NCI-H1694 treated with DMSO at 0.1 percent for 48 hours (cell line): Measurements from ENCODE around the gene HNRNPCL4.
"Not testable (repeated sequence)": the region's sequence is repeated elsewhere in the genome, so short reads cannot be mapped to it uniquely, and the experiment has no call there.

ENCODE experiments used
- DNase-seq: peaks from one replicate; lab custom pipeline; 2025; lab: John Stamatoyannopoulos, UW

The HNRNPCL4 gene

DNA sequence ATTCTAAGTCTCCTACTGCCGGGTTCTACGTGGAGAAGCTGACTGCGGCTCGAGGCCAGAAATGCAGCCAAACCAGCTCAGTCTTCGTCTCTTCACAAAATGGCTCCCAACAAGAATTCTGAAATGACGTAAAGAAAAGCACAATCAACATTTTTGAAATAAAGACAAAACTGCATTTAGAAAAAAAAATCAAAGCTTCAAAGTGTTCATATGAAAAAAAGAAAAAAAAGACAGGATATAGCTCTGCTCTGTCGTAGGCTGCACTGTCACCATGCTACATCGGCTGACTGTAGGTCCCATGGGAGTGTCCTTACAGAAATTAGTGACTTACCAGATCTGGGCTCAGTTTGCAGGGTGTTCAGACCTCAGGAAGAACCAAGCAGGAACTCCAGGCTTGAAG lies at the start of gene HNRNPCL4:
HNRNPCL4 (minus strand) TSS at position 101 of the 400 bp plus-strand sequence. CDS start 164 bp downstream, outside the sequence.
- not testable (repeated sequence) for DNase-seq

DNA sequence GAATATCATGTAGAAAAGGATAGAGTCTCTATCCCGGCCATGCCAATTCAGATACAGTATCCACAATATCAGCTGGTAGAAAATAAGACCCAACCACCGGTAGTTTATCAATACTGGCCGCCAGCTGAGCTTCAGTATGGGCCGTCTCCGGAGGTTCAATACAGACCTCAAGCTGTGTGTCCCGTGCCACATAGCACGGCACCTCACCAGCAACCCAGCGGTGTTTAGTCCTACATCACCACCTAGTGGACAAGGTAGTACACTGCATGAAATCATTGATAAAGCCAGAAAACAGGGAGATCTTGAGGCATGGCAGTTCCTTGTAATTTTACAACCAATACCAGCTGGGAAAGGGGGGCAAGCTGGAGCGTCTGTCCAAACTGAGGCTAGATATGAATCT lies 43.3 kb upstream of the HNRNPCL4 start:
- DNase-seq: not testable (repeated sequence)

DNA sequence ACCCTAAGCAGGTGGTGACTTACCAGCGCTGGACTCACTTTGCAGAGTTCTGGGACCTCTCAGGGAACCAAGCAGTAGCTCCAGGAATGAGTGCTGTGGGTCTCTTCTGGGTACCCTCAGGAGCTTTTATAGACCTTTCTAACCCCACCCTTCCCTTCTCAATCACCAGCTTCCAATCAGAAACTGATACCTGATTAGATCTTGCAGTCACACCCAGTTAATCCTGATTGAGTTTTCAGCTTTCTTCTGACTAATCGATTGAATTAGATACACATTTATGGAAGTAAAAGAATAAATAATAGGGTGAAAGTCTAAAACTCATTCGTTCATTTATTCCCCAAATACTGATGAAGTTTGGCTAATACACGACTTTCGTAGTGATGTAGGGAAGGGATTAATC lies 35.9 kb upstream of the HNRNPCL4 start, which contains the start of gene PRAMEF13:
PRAMEF13 (minus strand) TSS at position 101 of the 400 bp plus-strand sequence. CDS start 1,820 bp downstream, outside the sequence.
- not testable (repeated sequence) for DNase-seq

- not testable (repeated sequence) for DNase-seq
These were observed 6.1 kb upstream of the HNRNPCL4 start, which contains the start of gene PRAMEF9 for GRCh38 chr1:13171548-13171947. PRAMEF9 (plus strand) TSS chr1:13171848; CDS start chr1:13175281, 3,433 bp downstream.

- DNase-seq: not testable (repeated sequence)
These were observed 9.5 kb downstream of the HNRNPCL4 start, which contains the start of gene PRAMEF26 for GRCh38 chr1:13155909-13156308. PRAMEF26 (minus strand) TSS chr1:13156009; CDS start chr1:13153095, 2,914 bp downstream.

DNA sequence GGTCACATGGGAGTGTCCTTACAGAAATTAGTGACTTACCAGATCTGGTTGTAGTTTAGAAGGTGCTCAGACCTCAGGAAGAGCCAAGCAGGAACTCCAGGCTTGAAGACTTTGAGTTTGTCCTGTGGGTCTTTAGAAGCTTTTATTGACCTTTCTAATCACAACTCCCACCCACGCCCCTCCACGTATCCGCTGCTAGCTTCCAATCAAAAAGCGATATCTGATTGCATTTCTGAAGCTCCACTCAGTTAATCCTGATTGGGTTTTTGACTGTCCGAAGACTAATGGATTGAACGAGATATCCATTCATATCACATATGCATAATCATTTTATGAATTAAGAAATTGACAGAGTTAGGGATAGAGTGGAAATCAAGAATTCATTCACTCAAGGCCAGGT lies 48.7 kb downstream of the HNRNPCL4 start, which contains the start of gene HNRNPCL2:
HNRNPCL2 (minus strand) TSS at position 101 of the 400 bp plus-strand sequence. CDS start 454 bp downstream, outside the sequence.
- DNase-seq: not testable (repeated sequence)
